ENCODE measurements around the gene MYH3. TPM values are rescaled to one million over a fixed set of nuclear protein-coding genes. Genes with fewer than 3 reads are reported as not detected.

The MYH3 gene
- total RNA-seq, 1 donor from 2014 or later: 0.43 TPM

GRCh38 chr17:10579270-10579669, 77.8 kb downstream of the MYH3 start:
- DNase-seq (ENCODE audit: missing footprints) (no peak), ATAC-seq (no peak)
- intact Hi-C loops (cut with DNase I): no loop called here

Other genes with a start within 250 kb of the MYH3 start
- not detected for gene MYH8, start 235.4 kb downstream of the MYH3 start, total RNA-seq
- not detected for gene MYH4, start 187.8 kb downstream of the MYH3 start, total RNA-seq
- not detected for gene MYH1, start 138.8 kb downstream of the MYH3 start, total RNA-seq
- not detected for gene MYH2, start 107.7 kb downstream of the MYH3 start, total RNA-seq
- gene SCO1, start 40.2 kb upstream of the MYH3 start, total RNA-seq: 30.9 TPM
- gene ADPRM, start 40.3 kb upstream of the MYH3 start, total RNA-seq: 3.8 TPM
- gene TMEM220, start 72.7 kb upstream of the MYH3 start, total RNA-seq: 9.8 TPM
- gene TMEM238L, start 146.8 kb upstream of the MYH3 start, total RNA-seq: not detected
- not detected for gene PIRT, start 180.8 kb upstream of the MYH3 start, total RNA-seq